Bronchial epithelial cell (primary cell): Measurements from ENCODE around the gene SERHL2. TPM values are rescaled to one million over a fixed set of nuclear protein-coding genes. Genes with fewer than 3 reads are reported as not detected.
"Not testable (repeated sequence)": the region's sequence is repeated elsewhere in the genome, so short reads cannot be mapped to it uniquely, and the experiment has no call there.

Experiments used
- DNase-seq: peaks from one replicate; pipeline ENCODE4 v3.0.0-alpha.2; 2010; ENCODE audit warnings: low read depth
- FAIRE-seq: peaks from 2 replicates; lab custom pipeline; 2011; peaks lifted over from hg19 to GRCh38; lab: Jason Lieb, UNC
- H3K27me3 ChIP-seq: 2 replicates; pipeline ENCODE4 v1.5.1; 2011; ENCODE audit warnings: low read length; ENCODE audit not compliant: control insufficient read depth, insufficient read depth
- H3K36me3 ChIP-seq: 2 replicates; pipeline ENCODE4 v1.5.1; 2011; ENCODE audit warnings: low read length; ENCODE audit not compliant: control insufficient read depth, insufficient read depth
- H3K4me3 ChIP-seq: 2 replicates; pipeline ENCODE4 v1.5.1; 2011; ENCODE audit warnings: mild to moderate bottlenecking, low read depth, low read length, control low read depth
- total RNA-seq: library from RNA; depleted of rRNA; stranded (reverse); fragments of >200 nt; gene quantifications from 2 replicates; pipeline ENCODE4 v1.2.1, GENCODE V29; 2014
- TF ChIP-seq, protein P1 (sequence below): IDR thresholded peaks from 2 replicates; pipeline ENCODE4 v1.5.1; 2011; ENCODE audit warnings: mild to moderate bottlenecking, moderate library complexity, low read length, control low read depth, inconsistent platforms; ENCODE audit not compliant: insufficient read depth, severe bottlenecking

SERHL2 gene
- total RNA-seq, 1 donor from 2014 or later = 0.79 TPM

- Histone ChIP-seq H3K27me3 (no peaks in the 10 kb centered on the region), H3K4me3 (no peak overlapping the region), H3K36me3 (no peaks in the 10 kb centered on the region)
- TF ChIP-seq, protein P1, sequence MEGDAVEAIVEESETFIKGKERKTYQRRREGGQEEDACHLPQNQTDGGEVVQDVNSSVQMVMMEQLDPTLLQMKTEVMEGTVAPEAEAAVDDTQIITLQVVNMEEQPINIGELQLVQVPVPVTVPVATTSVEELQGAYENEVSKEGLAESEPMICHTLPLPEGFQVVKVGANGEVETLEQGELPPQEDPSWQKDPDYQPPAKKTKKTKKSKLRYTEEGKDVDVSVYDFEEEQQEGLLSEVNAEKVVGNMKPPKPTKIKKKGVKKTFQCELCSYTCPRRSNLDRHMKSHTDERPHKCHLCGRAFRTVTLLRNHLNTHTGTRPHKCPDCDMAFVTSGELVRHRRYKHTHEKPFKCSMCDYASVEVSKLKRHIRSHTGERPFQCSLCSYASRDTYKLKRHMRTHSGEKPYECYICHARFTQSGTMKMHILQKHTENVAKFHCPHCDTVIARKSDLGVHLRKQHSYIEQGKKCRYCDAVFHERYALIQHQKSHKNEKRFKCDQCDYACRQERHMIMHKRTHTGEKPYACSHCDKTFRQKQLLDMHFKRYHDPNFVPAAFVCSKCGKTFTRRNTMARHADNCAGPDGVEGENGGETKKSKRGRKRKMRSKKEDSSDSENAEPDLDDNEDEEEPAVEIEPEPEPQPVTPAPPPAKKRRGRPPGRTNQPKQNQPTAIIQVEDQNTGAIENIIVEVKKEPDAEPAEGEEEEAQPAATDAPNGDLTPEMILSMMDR = no peak
- no peak for FAIRE-seq
- no peak for DNase-seq
Measured at GRCh38 chr22:42544686-42545085, 9.1 kb upstream of the SERHL2 start.

- FAIRE-seq (no peak), DNase-seq (no peak)
- H3K36me3 ChIP-seq = no peaks in the 10 kb centered on the region
- no peaks in the 10 kb centered on the region for H3K27me3 ChIP-seq
- H3K4me3 ChIP-seq = no peak overlapping the region
- TF ChIP-seq, protein P1 = no peak
Measured at GRCh38 chr22:42547562-42547961, 6.2 kb upstream of the SERHL2 start.

- not testable (repeated sequence) for DNase-seq, H3K27me3 ChIP-seq, FAIRE-seq, H3K36me3 ChIP-seq, H3K4me3 ChIP-seq
Measured at GRCh38 chr22:42548126-42548525, 5.6 kb upstream of the SERHL2 start.

DNA sequence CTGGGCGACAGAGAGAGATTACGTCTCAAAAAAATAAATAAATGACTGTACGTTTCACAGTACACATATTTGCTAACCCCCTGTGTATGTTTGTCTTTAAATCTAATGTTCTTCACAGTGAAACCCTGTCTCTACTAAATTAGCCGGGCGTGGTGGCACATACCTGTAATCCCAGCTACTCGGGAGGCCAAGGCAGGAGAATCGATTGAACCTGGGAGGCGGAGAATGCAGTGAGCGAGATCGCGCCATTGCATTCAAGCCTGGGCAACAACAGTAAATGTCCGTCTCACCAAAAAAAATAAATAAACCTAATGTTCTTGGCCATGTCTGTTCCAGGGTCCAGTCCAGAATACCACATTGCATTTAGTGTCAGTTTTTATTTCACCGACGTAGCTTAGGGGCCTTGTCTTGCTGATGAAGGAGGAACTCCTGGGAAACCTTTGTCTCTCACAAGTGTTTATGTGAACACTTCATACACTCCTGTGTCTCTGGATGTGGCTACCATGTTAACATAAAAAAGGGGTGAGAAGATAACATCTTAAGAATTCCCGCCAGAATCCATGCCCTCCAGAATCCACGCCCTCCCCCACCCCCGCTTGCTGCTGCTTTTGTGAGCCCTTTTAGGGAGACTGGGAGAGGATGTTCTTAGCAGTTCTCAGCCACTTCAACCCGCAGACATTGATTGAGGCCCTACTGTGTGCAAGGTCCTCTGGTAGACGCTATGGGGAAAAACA is 5.0 kb upstream of the SERHL2 start:
- H3K27me3 ChIP-seq = no peaks in the 10 kb centered on the region
- DNase-seq = no peak
- no peaks in the 10 kb centered on the region for H3K36me3 ChIP-seq
- H3K4me3 ChIP-seq = no peak overlapping the region
- TF ChIP-seq, protein P1 = no peak
- no peak for FAIRE-seq

- H3K27me3 ChIP-seq = no peaks in the 10 kb centered on the region
- FAIRE-seq (peak; percentile 76), DNase-seq (no peak)
- TF ChIP-seq, protein P1 = no peak
- no peak overlapping the region for H3K4me3 ChIP-seq
- H3K36me3 ChIP-seq = no peaks in the 10 kb centered on the region
Measured at GRCh38 chr22:42549331-42550060, 4.3 kb upstream of the SERHL2 start.

DNA sequence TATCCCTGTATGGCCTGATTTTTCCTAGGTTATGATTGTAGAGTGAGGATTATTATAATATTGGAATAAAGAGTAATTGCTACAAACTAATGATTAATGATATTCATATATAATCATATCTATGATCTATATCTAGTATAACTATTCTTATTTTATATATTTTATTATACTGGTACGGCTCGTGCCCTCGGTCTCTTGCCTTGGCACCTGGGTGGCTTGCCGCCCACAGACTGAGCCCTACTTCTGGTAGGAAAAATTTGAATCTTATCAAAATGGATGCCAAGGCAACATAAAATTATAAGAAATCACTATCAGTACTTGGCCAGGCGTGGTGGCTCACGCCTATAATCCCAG is 1.5 kb upstream of the SERHL2 start:
- DNase-seq, H3K4me3 ChIP-seq, H3K27me3 ChIP-seq, H3K36me3 ChIP-seq, FAIRE-seq: not testable (repeated sequence)
